Spleen (tissue), 11 donors: ENCODE results near the gene ATG10. TPM values are rescaled to one million over a fixed set of nuclear protein-coding genes. Genes with fewer than 3 reads are reported as not detected.
A peak's percentile ranks its signal among the peaks of the same experiment; 100 is the strongest.

Experiments used
- DNase-seq: peaks from one replicate; pipeline ENCODE4 v3.0.0-alpha.2; 2020
- H3K27ac ChIP-seq, 8 donors: fragments of 200-600 bp; sonication (generic) in 7 of 8; 1 replicate in 4 of 8; 2 replicates in 4 of 8; pipeline versions ENCODE4 v1.5.0 to v1.8.0; 2016 to 2021; ENCODE audit warnings: inconsistent platforms in 4 of 8, mild to moderate bottlenecking in 4 of 8, moderate library complexity in 1 of 8
- H3K27me3 ChIP-seq, 7 donors: fragments of 200-600 bp; sonication (generic) in 6 of 7; replicated peaks in 1 of 7; 1 replicate in 4 of 7; 2 replicates in 3 of 7; pipeline versions ENCODE4 v1.5.0 to v1.8.0; 2016 to 2021; ENCODE audit warnings: inconsistent platforms in 3 of 7, mild to moderate bottlenecking in 1 of 7
- H3K36me3 ChIP-seq, 6 donors: fragments of 200-600 bp; sonication (generic) in 5 of 6; 1 replicate in 4 of 6; 2 replicates in 2 of 6; pipeline versions ENCODE4 v1.5.0 to v1.8.0; 2016 to 2021; ENCODE audit warnings: inconsistent platforms in 2 of 6
- H3K4me1 ChIP-seq, 6 donors: fragments of 200-600 bp; sonication (generic) in 5 of 6; 1 replicate in 3 of 6; 2 replicates in 3 of 6; pipeline versions ENCODE4 v1.5.0 to v1.8.0; 2016 to 2021; ENCODE audit warnings: inconsistent platforms in 3 of 6
- H3K4me3 ChIP-seq, 8 donors: fragments of 200-600 bp; sonication (generic) in 7 of 8; 1 replicate in 4 of 8; 2 replicates in 4 of 8; pipeline versions ENCODE4 v1.5.0 to v1.8.0; 2016 to 2021; ENCODE audit warnings: inconsistent platforms in 4 of 8, mild to moderate bottlenecking in 4 of 8, moderate library complexity in 2 of 8
- H3K9me3 ChIP-seq, 8 donors: fragments of 200-600 bp; sonication (generic) in 7 of 8; 1 replicate in 4 of 8; 2 replicates in 4 of 8; pipeline versions ENCODE4 v1.5.0 to v1.8.0; 2016 to 2021; ENCODE audit warnings: inconsistent platforms in 4 of 8
- POLR2A ChIP-seq, 3 donors: fragments of 450-650 bp; IDR thresholded peaks; one replicate each; pipeline ENCODE4 v1.5.1; 2017; ENCODE audit warnings: antibody characterized with exemption in 3 of 3, mild to moderate bottlenecking in 1 of 3
- POLR2AphosphoS5 ChIP-seq, 3 donors: sonication (generic); formaldehyde crosslinking; IDR thresholded peaks; one replicate each; pipeline ENCODE4 v1.5.1; 2017; ENCODE audit warnings: antibody characterized with exemption in 3 of 3
- WGBS, 5 donors: extraction: QIAGEN DNeasy Blood & Tissue Kit in 3 of 5; methylation state at CpG; one replicate each; pipeline versions ENCODE4 v1.1.5 to v1.1.7; 2013 to 2018; 5-methylcytosine and 5-hydroxymethylcytosine counted together
- intact Hi-C: fragments of 100-400 bp; cut with DNase I; formaldehyde crosslinking; loops from one replicate; pipeline ENCODE4 v1.15.0; 2023; ENCODE audit warnings: low total_unique reads
- polyA plus RNA-seq, 3 donors: library from polyadenylated mRNA; stranded (reverse); fragments of 200-250 nt; gene quantifications; one replicate each; pipeline ENCODE4 v1.2.1, GENCODE V29; 2013
- total RNA-seq, 7 donors: library from RNA; depleted of rRNA in 3 of 7; stranded (reverse); fragments of >200 nt in 3 of 7; fragmentation: NEBNext Ultra II Directional in 4 of 7; extraction: Animal tissue kit (Norgen Biotek cat#: 25700) in 4 of 7; gene quantifications; one replicate each; pipeline versions ENCODE4 v1.1.0 to v1.2.1, GENCODE V29; 2016 to 2021
- TF ChIP-seq, protein P1 (sequence below), 11 experiments: fragments of 200-600 bp in 7 of 11; fragments of 450-650 bp in 4 of 11; sonication (generic) in 4 of 11; IDR thresholded peaks in 8 of 11; conservative IDR thresholded peaks in 3 of 11; 1 replicate in 7 of 11; 2 replicates in 4 of 11; pipeline versions ENCODE4 v1.4.0 to v1.8.0; 2016 to 2021; ENCODE audit warnings: antibody characterized with exemption in 11 of 11, inconsistent platforms in 4 of 11, mild to moderate bottlenecking in 1 of 11
- donor health status: healthy with polysubstance abuse.
- donor health status: DM: no; HTN: no; CAD: no; lungs with moderate emphysema.
- donor health status: DM: no; HTN: no; CAD: no.
- donor health status: Bipolar disorder and iron deficiency.
- donor health status: healthy.
- donor health status: DM: no; HTN: no; CAD: no.
- donor health status: DM: yes; HTN: yes; CAD: no.

Gene ATG10
- total and polyA plus RNA-seq, 10 donors, result 1.7 to 9.1 (median 5.0) TPM

DNA sequence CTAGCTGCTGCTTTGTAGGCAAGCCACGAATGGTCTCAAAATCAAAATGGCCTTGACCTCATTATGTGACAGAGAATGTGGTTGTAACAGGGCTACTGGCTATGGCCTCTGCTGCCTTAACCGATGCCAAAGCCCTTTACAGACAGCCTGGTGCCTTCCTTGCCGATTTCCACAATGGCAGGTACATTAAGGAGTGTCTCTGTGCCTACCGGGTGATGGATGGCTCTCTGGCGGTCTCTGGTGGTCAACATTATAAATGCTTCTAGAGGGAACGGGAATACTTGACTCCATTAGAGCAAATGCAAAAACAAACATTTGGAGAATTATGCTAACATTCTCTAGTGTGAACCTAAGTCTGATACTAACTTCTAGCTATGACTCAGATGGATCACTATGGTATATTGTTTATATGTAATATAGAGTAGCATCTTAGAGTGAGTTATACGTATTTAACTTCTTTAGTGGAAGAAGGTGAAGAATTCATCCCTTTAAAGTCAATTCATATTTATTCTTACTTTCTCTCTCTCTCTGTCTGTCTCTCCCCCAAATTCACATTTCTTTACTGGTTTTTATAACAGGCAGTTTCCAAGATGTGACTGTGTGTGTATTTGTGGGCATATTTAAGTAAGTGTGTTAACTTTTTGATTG, 253.8 kb downstream of the ATG10 start:
- Histone ChIP-seq H3K27me3 (no peaks in the 10 kb centered on the region), H3K4me1 (peaks cover 0 to 9% (median 0%) of the 10 kb centered on the region in 6 donors), H3K27ac (no peak overlapping the region), H3K4me3 (no peak overlapping the region), H3K9me3 (no peaks in the 10 kb centered on the region), H3K36me3 (no peaks in the 10 kb centered on the region)
- WGBS, 5 donors, result 25 to 35% (median 33%) methylated on average over 7 of the region's 7 CpGs
- intact Hi-C loops, result no loop called here
- TF ChIP-seq, protein P1, sequence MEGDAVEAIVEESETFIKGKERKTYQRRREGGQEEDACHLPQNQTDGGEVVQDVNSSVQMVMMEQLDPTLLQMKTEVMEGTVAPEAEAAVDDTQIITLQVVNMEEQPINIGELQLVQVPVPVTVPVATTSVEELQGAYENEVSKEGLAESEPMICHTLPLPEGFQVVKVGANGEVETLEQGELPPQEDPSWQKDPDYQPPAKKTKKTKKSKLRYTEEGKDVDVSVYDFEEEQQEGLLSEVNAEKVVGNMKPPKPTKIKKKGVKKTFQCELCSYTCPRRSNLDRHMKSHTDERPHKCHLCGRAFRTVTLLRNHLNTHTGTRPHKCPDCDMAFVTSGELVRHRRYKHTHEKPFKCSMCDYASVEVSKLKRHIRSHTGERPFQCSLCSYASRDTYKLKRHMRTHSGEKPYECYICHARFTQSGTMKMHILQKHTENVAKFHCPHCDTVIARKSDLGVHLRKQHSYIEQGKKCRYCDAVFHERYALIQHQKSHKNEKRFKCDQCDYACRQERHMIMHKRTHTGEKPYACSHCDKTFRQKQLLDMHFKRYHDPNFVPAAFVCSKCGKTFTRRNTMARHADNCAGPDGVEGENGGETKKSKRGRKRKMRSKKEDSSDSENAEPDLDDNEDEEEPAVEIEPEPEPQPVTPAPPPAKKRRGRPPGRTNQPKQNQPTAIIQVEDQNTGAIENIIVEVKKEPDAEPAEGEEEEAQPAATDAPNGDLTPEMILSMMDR (IDR thresholded peaks at IDR 0.05 in 8 of 11, conservative IDR thresholded peaks at IDR 0.05 in 3 of 11), result peak; percentile 49 to 85 (median 72)
- TF ChIP-seq POLR2A (IDR thresholded peaks at IDR 0.05), result no peak
- peak; percentile 70 for DNase-seq

DNA sequence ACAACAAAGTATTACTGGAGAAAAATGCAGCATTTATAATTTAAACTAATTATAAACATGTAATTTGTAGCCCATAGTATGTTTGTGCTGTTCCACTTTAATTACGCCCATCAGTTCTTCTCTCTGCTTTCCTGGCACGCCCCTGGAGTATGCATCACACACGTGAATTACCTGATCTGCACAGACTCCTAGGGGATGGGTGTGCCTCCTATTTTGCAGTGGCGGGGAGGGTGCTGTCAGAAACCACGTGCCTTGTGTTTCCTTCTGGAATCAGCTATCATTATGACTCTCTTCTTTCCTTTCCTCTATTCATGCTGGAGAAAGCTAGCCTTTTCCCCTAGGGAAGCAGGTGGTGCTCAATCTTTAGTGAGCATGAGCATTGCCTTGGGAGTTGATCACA, 263.1 kb downstream of the ATG10 start:
- no peak for DNase-seq
- intact Hi-C loops, result no loop called here
- TF ChIP-seq, protein P1 (IDR thresholded peaks at IDR 0.05 in 8 of 11, conservative IDR thresholded peaks at IDR 0.05 in 3 of 11), result no peak
- TF ChIP-seq POLR2A (IDR thresholded peaks at IDR 0.05) (no peak), POLR2AphosphoS5 (IDR thresholded peaks at IDR 0.05) (no peak)
- H3K36me3 ChIP-seq, result no peaks in the 10 kb centered on the region
- H3K27me3 ChIP-seq, result no peaks in the 10 kb centered on the region
- H3K9me3 ChIP-seq, result no peaks in the 10 kb centered on the region
- H3K4me3 ChIP-seq, result no peak overlapping the region
- 73 to 78% (median 75%) methylated on average over 5 of the region's 5 CpGs for WGBS, 5 donors
- no peaks in the 10 kb centered on the region for H3K4me1 ChIP-seq
- no peak overlapping the region for H3K27ac ChIP-seq

DNA sequence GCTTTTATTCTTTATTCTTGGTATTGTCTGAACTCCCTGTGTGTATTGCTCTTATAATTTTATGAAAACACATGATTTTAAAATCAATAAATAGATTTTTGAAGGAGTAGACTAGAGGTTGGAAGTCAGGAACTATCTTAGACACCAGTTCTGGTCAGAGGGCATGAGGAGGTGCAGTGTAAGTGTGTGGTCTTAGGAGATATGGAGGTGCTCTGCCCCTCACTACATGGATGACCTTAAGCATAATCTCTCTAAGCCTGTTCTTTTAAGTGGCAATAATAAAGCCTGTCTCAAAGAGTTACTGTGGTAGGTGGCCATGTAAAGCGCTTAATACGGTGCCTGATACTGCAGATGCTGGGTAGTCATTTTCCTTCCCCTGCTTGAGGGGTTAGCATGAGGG, 272.3 kb downstream of the ATG10 start:
- no peak overlapping the region for H3K4me3 ChIP-seq
- WGBS, 5 donors, result 96 to 100% (median 97%) methylated on average over 2 of the region's 2 CpGs
- H3K4me1 ChIP-seq, result no peaks in the 10 kb centered on the region
- intact Hi-C loops, result no loop called here
- no peak overlapping the region for H3K27ac ChIP-seq
- H3K36me3 ChIP-seq, result no peaks in the 10 kb centered on the region
- peaks cover 8 to 39% (median 31%) of the 10 kb centered on the region in 8 donors for H3K9me3 ChIP-seq
- TF ChIP-seq POLR2A (IDR thresholded peaks at IDR 0.05) (no peak), POLR2AphosphoS5 (IDR thresholded peaks at IDR 0.05) (no peak)
- TF ChIP-seq, protein P1 (IDR thresholded peaks at IDR 0.05 in 8 of 11, conservative IDR thresholded peaks at IDR 0.05 in 3 of 11), result no peak
- DNase-seq, result no peak
- H3K27me3 ChIP-seq, result no peaks in the 10 kb centered on the region

DNA sequence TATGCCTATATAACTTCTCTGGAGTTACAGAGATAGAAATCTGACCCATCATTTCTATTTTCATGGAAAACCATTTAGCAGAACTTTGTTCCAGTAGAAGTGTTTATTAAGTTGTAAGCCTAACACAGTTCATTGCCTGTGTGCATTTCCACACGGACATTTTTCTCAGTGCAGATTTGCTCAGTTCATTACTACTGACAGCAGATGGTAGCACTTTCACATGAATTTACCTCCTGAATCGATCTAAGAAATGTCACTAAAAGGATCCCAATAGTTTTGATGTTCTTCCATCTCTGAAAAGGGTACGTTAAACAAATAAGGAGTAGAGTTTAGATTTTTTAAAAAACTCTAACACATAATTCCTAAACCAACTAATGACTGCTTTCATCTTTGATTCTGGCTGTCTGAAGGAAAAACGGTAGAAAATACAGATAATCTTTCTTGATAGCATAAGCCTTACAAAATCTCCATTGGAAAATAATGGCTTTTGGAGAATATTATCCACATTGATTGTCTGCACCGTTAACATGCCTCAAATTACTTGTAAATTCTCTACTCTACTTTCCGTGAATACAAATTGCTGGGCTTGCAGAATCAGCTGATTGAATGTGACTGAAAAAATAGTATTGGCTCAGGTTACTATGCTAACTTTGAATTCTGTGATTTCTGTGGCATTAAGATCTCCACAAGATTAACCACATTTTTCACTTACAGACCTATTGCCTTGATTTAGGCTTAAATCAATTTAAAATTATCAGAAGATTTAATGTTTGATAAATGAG, 273.2 kb downstream of the ATG10 start:
- no peaks in the 10 kb centered on the region for H3K4me1 ChIP-seq
- no peaks in the 10 kb centered on the region for H3K27me3 ChIP-seq
- no peaks in the 10 kb centered on the region for H3K36me3 ChIP-seq
- TF ChIP-seq POLR2A (IDR thresholded peaks at IDR 0.05), result no peak
- no peak for TF ChIP-seq POLR2AphosphoS5 (IDR thresholded peaks at IDR 0.05)
- TF ChIP-seq, protein P1 (IDR thresholded peaks at IDR 0.05 in 8 of 11, conservative IDR thresholded peaks at IDR 0.05 in 3 of 11), result no peak
- no peak overlapping the region for H3K27ac ChIP-seq
- WGBS, 5 donors, result 73 to 81% (median 78%) methylated on average over 6 of the region's 6 CpGs
- no peak overlapping the region for H3K4me3 ChIP-seq
- intact Hi-C loops, result no loop called here
- peaks cover 8 to 39% (median 31%) of the 10 kb centered on the region in 8 donors for H3K9me3 ChIP-seq
- no peak for DNase-seq
